HG03039 (cell line): ENCODE measurements around the gene POM121.
"Not testable (repeated sequence)": the region's sequence is repeated elsewhere in the genome, so short reads cannot be mapped to it uniquely, and the experiment has no call there.

Experiments
- ATAC-seq: cut with Tn5 transposase; IDR thresholded peaks from one replicate; pipeline ENCODE4 v1.9.1; 2021; ENCODE audit warnings: mild to moderate bottlenecking, moderate library complexity; ENCODE audit not compliant: unreplicated experiment

POM121 gene

GRCh38 chr7:72924733-72925545, at the start of gene POM121:
POM121 (plus strand) TSS chr7:72925095; CDS start chr7:72925122, 27 bp downstream.
- ATAC-seq, result peak; percentile 86

GRCh38 chr7:72879079-72879736, 45.7 kb upstream of the POM121 start:
- peak; percentile 97 for ATAC-seq

DNA sequence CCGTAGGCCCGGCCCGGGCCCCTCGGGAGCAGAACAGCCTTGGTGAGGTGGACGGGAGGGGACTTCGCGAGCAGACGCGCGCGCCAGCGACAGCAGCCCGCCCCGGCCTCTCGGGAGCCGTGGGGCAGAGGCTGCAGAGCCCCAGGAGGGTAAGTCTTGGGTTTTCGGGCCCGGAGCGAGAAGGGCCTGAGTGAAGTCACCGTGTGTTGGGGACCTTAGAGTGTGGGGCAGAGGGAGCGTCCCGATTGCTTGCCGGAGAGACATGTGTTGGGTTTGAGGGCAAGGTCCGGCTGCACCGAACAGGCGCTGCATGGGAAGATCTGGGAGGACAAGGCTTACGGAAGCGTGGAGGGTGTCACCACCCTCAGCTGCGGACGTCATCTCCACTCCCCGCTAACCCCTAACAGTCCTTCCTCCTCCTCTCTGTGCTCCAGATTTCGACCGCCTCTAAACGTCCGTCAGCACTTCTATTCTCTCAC, 45.1 kb upstream of the POM121 start:
- peak; percentile 12 for ATAC-seq

GRCh38 chr7:72891750-72892149, 33.1 kb upstream of the POM121 start:
- ATAC-seq, result not testable (repeated sequence)

DNA sequence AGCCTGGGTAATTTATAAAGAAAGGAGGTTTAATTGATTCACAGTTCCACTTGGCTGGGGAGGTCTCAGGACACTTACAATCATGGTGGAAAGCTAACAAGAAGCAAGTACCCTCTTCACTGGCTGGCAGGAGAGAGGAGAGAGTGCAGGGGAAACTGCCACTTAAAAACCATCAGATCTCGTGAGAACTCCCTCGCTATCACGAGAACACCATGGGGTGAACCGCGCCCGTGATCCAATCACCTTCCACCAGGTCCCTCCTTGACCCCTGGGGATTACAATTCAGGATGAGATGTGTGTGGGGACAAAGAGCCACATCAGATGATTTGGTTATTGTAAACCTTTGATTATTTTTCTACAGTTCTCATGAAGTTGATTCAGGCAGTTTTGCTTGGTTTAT, 20.2 kb upstream of the POM121 start:
- ATAC-seq, result not testable (repeated sequence)

- ATAC-seq, result not testable (repeated sequence)
Measured at GRCh38 chr7:72908422-72908821, 16.5 kb upstream of the POM121 start.

DNA sequence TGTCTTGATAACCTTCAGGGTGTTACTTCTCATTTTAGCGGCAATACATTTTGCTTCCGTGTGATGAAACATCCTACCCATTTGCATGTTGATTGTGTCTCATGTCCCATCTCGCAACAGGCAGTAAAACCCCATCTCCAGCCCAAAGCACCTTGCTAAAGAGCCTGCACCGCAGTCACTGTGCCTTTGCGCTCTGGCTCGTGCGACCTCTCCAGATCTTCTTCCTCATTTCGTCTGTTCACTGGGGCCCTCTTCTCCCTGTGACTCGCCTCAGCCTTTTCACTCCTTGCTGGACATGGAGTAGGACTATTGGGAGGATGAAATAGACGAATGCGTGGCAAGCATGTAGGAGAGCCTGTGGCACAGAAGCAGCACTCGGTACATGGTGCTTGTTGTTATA, 13.5 kb upstream of the POM121 start:
- ATAC-seq, result not testable (repeated sequence)

GRCh38 chr7:72913750-72914149, 11.1 kb upstream of the POM121 start:
- ATAC-seq, result not testable (repeated sequence)

- ATAC-seq, result peak; percentile 68
Measured at GRCh38 chr7:72914756-72915525, 10.0 kb upstream of the POM121 start.

DNA sequence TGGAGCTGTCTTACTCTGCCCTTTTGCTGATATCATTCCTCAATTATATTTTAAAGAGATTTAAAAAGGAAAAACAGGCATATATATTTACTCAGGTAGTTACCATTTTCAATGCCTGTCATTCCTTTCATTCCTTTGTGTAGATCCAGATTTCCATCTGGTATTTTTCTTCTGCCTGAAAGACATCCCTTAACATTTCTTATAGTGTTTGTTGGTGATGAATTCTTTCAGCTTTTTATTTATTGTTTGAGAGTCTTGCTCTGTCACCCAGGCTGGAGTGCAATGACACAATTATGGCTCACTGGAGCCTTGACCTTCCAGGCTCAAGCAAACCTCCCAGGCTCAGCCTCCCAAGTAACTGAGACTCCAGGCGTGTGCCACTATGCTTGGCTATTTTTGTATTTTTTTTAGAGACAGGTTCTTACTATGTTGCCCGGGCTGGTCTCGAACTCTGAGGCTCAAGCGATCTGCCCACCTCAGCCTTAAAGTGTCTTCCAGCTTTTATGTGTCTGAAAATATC, 5.6 kb upstream of the POM121 start:
- ATAC-seq, result no peak

DNA sequence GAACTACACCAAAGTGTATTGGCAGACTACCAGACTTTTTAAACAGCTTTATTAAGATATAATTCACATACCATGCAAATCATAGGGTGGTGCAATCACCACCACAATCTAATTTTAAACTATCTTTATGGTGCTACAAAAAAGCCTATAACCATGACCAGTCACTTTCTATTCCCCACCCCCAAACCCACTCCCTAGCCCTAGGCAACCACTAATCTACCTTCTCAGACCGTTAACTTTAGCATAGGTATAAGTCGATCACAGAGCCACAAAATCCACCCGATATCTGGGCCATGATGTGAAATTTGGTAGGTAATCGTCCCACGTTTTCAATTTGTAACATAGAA, 536 bp upstream of the POM121 start:
- peak; percentile 2 for ATAC-seq

DNA sequence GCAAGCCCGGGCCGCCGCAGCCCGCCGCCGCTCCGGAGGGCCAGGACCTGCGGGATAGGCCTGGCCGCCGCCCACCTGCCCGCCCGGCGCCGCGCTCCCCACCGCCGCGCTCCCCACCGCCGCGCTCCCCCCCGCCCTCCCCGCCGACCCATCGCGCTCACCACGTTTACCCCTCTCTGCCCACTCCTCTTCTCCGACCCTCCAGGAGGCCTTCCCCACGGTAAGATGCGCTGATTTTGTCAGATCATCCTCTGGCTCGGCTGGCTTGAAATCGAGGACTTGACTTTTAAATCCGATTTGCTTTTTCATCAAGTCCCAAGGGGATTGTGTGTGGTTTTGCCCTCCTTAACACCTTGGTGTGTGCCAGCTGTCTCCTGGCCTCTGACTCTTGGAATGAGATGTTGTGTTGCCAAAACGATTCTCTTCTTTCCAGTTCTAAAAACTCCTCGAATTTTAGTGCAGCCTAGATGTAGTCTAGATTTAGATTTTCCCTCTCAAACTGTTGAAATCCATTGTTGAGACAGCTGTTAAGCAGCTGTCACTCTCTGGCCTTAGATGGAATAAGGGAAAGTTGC, 738 bp downstream of the POM121 start:
- ATAC-seq, result no peak

- ATAC-seq, result not testable (repeated sequence)
Measured at GRCh38 chr7:72927791-72928190, 2.9 kb downstream of the POM121 start.

- not testable (repeated sequence) for ATAC-seq
Measured at GRCh38 chr7:72928216-72928615, 3.3 kb downstream of the POM121 start.

DNA sequence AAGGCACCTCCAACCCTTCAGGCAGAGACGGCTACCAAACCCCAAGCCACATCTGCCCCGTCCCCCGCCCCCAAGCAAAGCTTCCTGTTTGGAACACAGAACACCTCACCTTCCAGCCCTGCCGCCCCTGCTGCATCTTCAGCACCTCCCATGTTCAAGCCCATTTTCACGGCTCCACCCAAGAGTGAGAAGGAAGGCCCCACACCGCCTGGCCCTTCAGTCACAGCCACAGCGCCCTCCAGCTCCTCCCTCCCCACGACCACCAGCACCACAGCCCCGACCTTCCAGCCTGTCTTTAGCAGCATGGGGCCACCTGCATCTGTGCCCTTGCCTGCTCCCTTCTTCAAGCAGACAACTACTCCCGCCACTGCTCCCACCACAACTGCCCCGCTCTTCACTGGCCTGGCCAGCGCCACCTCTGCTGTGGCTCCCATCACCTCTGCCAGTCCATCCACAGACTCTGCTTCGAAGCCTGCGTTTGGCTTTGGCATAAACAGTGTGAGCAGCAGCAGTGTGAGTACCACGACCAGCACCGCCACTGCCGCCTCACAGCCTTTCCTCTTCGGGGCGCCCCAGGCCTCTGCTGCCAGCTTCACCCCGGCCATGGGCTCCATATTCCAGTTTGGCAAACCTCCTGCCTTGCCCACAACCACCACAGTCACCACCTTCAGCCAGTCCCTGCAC, 17.3 kb downstream of the POM121 start:
- not testable (repeated sequence) for ATAC-seq

- ATAC-seq, result not testable (repeated sequence)
Measured at GRCh38 chr7:72942956-72943355, 18.1 kb downstream of the POM121 start.

GRCh38 chr7:72944937-72945336, 20.0 kb downstream of the POM121 start:
- ATAC-seq, result not testable (repeated sequence)

- ATAC-seq, result not testable (repeated sequence)
Measured at GRCh38 chr7:72945597-72945996, 20.7 kb downstream of the POM121 start.

DNA sequence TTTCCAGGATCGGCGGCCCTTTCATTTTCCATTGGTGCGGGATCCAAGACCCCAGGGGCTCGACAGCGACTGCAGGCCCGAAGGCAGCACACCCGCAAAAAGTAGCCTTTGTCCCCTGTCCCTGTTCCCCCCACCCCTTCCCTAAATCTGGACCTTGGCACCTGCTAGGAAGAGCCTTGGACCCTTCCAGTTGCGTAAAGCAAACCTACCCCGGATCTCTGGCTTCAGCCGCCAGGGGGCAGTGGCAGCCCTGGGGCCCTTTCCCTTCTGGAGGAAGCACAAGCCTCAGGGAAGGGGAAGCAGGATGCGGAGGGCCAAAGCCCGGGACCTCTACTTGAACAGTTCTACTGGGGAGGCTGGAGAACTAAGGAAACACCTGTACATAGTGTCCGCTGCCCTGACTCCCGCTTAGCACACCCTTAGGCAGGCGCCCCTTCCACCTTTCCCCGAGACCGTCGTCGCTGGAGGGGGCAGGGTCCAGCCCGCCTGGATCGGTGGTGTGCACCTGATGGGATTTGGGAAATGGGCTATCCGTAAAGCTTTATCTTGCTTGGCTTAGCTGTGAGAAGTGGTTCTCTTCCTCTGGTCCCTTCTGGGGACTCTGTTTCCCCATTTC, 21.3 kb downstream of the POM121 start:
- not testable (repeated sequence) for ATAC-seq

DNA sequence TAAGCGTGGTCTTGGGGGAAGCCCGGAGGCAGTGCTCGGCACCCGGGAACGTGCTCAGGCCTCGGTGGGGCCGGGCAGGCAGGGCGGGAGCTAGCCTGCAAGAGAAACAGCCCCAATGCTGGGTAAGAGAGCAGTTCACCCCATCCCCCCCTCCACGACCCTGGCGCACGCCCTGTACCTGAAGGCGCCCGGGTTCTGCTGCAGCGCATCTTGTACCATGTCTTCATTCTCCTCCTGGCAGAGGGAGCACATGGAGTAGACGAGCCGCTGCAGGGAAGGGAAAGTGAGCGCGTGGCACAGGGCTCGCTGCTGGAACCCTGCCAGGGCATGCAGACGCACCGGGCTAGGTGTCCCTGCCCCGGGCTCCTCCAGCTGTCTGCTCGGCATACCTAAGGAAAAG, 23.8 kb downstream of the POM121 start:
- not testable (repeated sequence) for ATAC-seq
